PC-3 (cell line): ENCODE measurements around the gene WDR91. TPM values are rescaled to one million over a fixed set of nuclear protein-coding genes. Genes with fewer than 3 reads are reported as not detected.

Experiments
- ATAC-seq: fragments of 200-7000 bp; cut with Tn5 transposase; 2 replicates; pipeline ENCODE4 v1.9.1; 2020; ENCODE audit warnings: mild to moderate bottlenecking, moderate library complexity
- BruUV-seq: library from RNA; stranded (reverse); fragments of 400-500 nt; replicated peaks from 2 replicates; lab custom pipeline; 2021; lab: Mats Ljungman, UMichigan
- CTCF ChIA-PET: fragments of 300-600 bp; sonication (Branson Sonifier 250); formaldehyde crosslinking; loops from one replicate; lab custom pipeline; 2022; ENCODE audit warnings: antibody characterized with exemption; lab: Charles Lee
- POLR2A ChIA-PET: fragments of 300-600 bp; sonication (Branson Sonifier 250); formaldehyde crosslinking; loops from one replicate; lab custom pipeline; 2022; ENCODE audit warnings: antibody characterized with exemption; ENCODE audit not compliant: unreplicated experiment; lab: Charles Lee
- DNase-seq: peaks from one replicate; pipeline ENCODE4 v3.0.0-alpha.2; 2015
- H2AFZ ChIP-seq: fragments of 300-600 bp; sonication (generic); 2 replicates; pipeline ENCODE4 v1.6.0; 2016; ENCODE audit warnings: antibody characterized with exemption, low read length
- H3F3A ChIP-seq: fragments of 300-600 bp; sonication (generic); one replicate; pipeline ENCODE4 v1.6.0; 2017; ENCODE audit warnings: antibody characterized with exemption, low read length, control low read depth, mild to moderate bottlenecking; ENCODE audit not compliant: unreplicated experiment
- H3K27ac ChIP-seq: fragments of 300-600 bp; sonication (generic); 2 replicates; pipeline ENCODE4 v1.5.1; 2016; ENCODE audit warnings: mild to moderate bottlenecking, low read length
- H3K27me3 ChIP-seq: fragments of 300-600 bp; sonication (generic); 2 replicates; pipeline ENCODE4 v1.6.1; 2016; ENCODE audit warnings: low read length, mixed read lengths
- H3K36me3 ChIP-seq: fragments of 300-600 bp; sonication (generic); 2 replicates; pipeline ENCODE4 v1.6.1; 2016; ENCODE audit warnings: low read depth, mixed run types, low read length, mixed read lengths
- H3K4me1 ChIP-seq: fragments of 300-600 bp; sonication (generic); 2 replicates; pipeline ENCODE4 v1.5.1; 2016; ENCODE audit warnings: low read length; ENCODE audit not compliant: insufficient read depth
- H3K4me2 ChIP-seq: fragments of 300-600 bp; sonication (generic); 2 replicates; pipeline ENCODE4 v1.6.0; 2016; ENCODE audit warnings: low read length
- H3K4me3 ChIP-seq: fragments of 300-600 bp; sonication (generic); 2 replicates; pipeline ENCODE4 v1.5.1; 2016; ENCODE audit warnings: mild to moderate bottlenecking, low read length, mixed read lengths
- H3K79me2 ChIP-seq: fragments of 300-600 bp; sonication (generic); 2 replicates; pipeline ENCODE4 v1.6.1; 2017; ENCODE audit warnings: low read length, mixed read lengths
- H3K9ac ChIP-seq: fragments of 300-600 bp; sonication (generic); 2 replicates; pipeline ENCODE4 v1.6.0; 2016; ENCODE audit warnings: mild to moderate bottlenecking, low read length
- H3K9me2 ChIP-seq: fragments of 300-600 bp; sonication (generic); replicated peaks from 2 replicates; pipeline ENCODE4 v1.6.1; 2016; ENCODE audit warnings: mixed run types, low read length, mixed read lengths
- H3K9me3 ChIP-seq: fragments of 300-600 bp; sonication (generic); 2 replicates; pipeline ENCODE4 v1.6.1; 2016; ENCODE audit warnings: low read length, mixed read lengths
- H4K20me1 ChIP-seq: fragments of 300-600 bp; sonication (generic); 2 replicates; pipeline ENCODE4 v1.6.1; 2016; ENCODE audit warnings: low read length, mixed read lengths
- CTCF ChIP-seq: fragments of 300-600 bp; sonication (generic); conservative IDR thresholded peaks from 2 replicates; pipeline ENCODE4 v1.5.1; 2017; ENCODE audit warnings: antibody characterized with exemption, low read depth, mild to moderate bottlenecking, low read length
- EZH2 ChIP-seq: fragments of 300-600 bp; sonication (generic); IDR thresholded peaks from one replicate; pipeline ENCODE4 v1.6.1; 2017; ENCODE audit warnings: antibody characterized with exemption, mild to moderate bottlenecking, low read length; ENCODE audit not compliant: unreplicated experiment
- EZH2phosphoT487 ChIP-seq: fragments of 300-600 bp; sonication (generic); IDR thresholded peaks from 2 replicates; pipeline ENCODE4 v1.6.1; 2018; ENCODE audit warnings: mild to moderate bottlenecking, antibody characterized with exemption, low read length, borderline replicate concordance
- intact Hi-C: fragments of 100-400 bp; cut with micrococcal nuclease; formaldehyde crosslinking; loops from 2 replicates; pipeline ENCODE4 v1.9.0; 2023
- total RNA-seq: library from RNA; depleted of rRNA; stranded (reverse); fragments of >200 nt; gene quantifications from 2 replicates; pipeline ENCODE4 v1.2.3, GENCODE V29; 2014

WDR91 gene
- total RNA-seq, 1 experiment from 2014 or later: 12.3 TPM

- CTCF ChIA-PET: no interaction called here
- H3K27ac ChIP-seq: no peak overlapping the region
- POLR2A ChIA-PET: no interaction called here
- H3K9me2 ChIP-seq: no peaks in the 10 kb centered on the region
- TF ChIP-seq EZH2: no peak
- no peak for TF ChIP-seq CTCF
- TF ChIP-seq EZH2phosphoT487: no peak
- H3K36me3 ChIP-seq: peaks cover 38% of the 10 kb centered on the region
- BruUV-seq: no TSS peak
- H3K27me3 ChIP-seq: no peaks in the 10 kb centered on the region
- no peak overlapping the region for H3K9ac ChIP-seq
- H3K4me2 ChIP-seq: no peak overlapping the region
- H2AFZ ChIP-seq: no peak overlapping the region
- no peaks in the 10 kb centered on the region for H4K20me1 ChIP-seq
- H3F3A ChIP-seq: no peaks in the 10 kb centered on the region
- DNase-seq (no peak), ATAC-seq (no peak)
- H3K79me2 ChIP-seq: peaks cover 27% of the 10 kb centered on the region
- peaks cover 13% of the 10 kb centered on the region for H3K4me1 ChIP-seq
- no peaks in the 10 kb centered on the region for H3K9me3 ChIP-seq
- H3K4me3 ChIP-seq: no peak overlapping the region
- intact Hi-C loops: no loop called here
Observed at GRCh38 chr7:135168001-135168400, 43.3 kb downstream of the WDR91 start.

GRCh38 chr7:135167365-135167917 is 43.9 kb downstream of the WDR91 start:
- ChIA-PET CTCF (no interaction called here), POLR2A (no interaction called here)
- no peaks in the 10 kb centered on the region for H4K20me1 ChIP-seq
- H2AFZ ChIP-seq: no peak overlapping the region
- TF ChIP-seq EZH2phosphoT487 (no peak), EZH2 (no peak), CTCF (no peak)
- BruUV-seq: no TSS peak
- no peaks in the 10 kb centered on the region for H3K9me3 ChIP-seq
- no peaks in the 10 kb centered on the region for H3K27me3 ChIP-seq
- no peaks in the 10 kb centered on the region for H3F3A ChIP-seq
- ATAC-seq (no peak), DNase-seq (no peak)
- H3K27ac ChIP-seq: no peak overlapping the region
- peaks cover 27% of the 10 kb centered on the region for H3K79me2 ChIP-seq
- intact Hi-C loops: no loop called here
- no peaks in the 10 kb centered on the region for H3K9me2 ChIP-seq
- H3K4me2 ChIP-seq: no peak overlapping the region
- no peak overlapping the region for H3K9ac ChIP-seq
- no peak overlapping the region for H3K4me3 ChIP-seq
- peaks cover 38% of the 10 kb centered on the region for H3K36me3 ChIP-seq
- peaks cover 13% of the 10 kb centered on the region for H3K4me1 ChIP-seq

- no peak overlapping the region for H3K27ac ChIP-seq
- no peaks in the 10 kb centered on the region for H3K9me3 ChIP-seq
- ChIA-PET POLR2A (no interaction called here), CTCF (no interaction called here)
- no peak overlapping the region for H3K4me2 ChIP-seq
- H3K4me3 ChIP-seq: no peak overlapping the region
- H3K9ac ChIP-seq: no peak overlapping the region
- H3F3A ChIP-seq: no peaks in the 10 kb centered on the region
- ATAC-seq (no peak), DNase-seq (no peak)
- peaks cover 38% of the 10 kb centered on the region for H3K36me3 ChIP-seq
- peaks cover 13% of the 10 kb centered on the region for H3K4me1 ChIP-seq
- no peaks in the 10 kb centered on the region for H4K20me1 ChIP-seq
- intact Hi-C loops: no loop called here
- H3K9me2 ChIP-seq: no peaks in the 10 kb centered on the region
- H3K27me3 ChIP-seq: no peaks in the 10 kb centered on the region
- H2AFZ ChIP-seq: no peak overlapping the region
- peaks cover 27% of the 10 kb centered on the region for H3K79me2 ChIP-seq
- BruUV-seq: no TSS peak
- TF ChIP-seq EZH2phosphoT487 (no peak), EZH2 (no peak), CTCF (no peak)
Observed at GRCh38 chr7:135166338-135166990, 44.9 kb downstream of the WDR91 start.
